Measurements from ENCODE around the gene SPOCK1.

SPOCK1 gene

DNA sequence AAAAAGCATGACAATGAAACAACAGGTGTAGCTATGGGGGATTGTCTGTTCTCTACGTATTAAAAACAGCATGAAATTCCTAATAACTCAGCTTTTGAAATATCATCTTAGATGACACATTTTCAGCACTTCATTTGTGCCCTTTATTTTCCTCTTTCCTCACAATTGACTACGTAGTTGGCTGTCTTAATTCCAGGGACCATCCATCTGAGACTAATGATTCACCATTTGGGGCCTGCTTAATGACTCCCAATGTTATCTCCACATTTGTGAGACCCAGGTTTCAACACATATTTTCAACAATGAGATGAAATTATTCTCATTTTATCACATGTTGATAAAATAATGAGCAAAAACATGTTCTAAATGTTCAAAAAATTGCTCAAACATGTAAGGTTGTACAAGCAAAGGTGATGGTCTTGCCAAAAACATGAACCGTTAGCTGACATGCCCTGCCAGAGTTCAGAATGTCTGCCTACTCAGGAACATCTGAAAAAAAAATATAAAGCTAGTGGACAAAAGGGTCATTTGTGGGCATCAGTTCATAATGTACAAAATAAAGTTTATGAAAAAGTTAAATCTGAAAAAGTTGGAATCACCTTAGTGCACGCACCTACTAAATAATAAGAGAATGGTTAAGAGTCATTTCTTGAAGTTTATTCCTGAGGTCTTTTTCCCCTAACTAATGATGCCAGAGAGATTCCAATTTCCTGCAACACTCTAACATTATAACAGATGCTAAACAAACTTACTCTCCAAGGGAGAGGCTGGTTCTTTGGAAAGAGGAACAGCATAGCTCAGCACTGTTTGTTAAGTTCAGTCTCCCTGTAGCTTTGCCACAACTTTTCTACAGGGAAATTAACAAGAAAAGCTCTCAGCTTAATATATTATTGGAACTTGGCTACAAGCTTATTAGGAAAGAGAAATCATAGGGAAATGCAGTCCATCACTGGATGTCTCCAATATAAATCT is 275.5 kb downstream of the SPOCK1 start:
- H3K4me1 ChIP-seq (ENCODE audit: control insufficient read depth, insufficient read depth, low read length) = peaks cover 4% of the 10 kb centered on the region
- no peaks in the 10 kb centered on the region for H3K36me3 ChIP-seq (ENCODE audit: insufficient read depth, low read length)

DNA sequence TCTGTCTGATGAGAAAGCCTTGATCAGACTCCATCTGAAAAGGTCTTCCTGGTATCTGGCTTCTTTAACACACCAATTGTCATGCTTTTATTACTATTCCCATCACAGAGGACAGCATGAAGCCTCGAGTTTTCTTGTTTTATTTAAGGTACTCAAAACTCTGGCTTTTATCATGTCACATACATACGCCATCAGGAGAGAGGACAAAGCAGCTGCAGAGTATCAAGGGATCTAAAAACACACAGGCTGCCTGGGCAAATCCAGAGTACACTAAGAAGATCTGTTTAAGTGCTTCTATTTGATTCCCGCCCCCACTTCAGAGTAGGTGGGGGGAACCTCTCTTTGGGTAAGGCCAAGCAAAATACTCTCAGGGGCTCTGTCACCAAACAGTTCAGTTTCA is 277.2 kb downstream of the SPOCK1 start:
- H3K9ac ChIP-seq (ENCODE audit: low read depth, low read length) = no peak overlapping the region
- H3K4me1 ChIP-seq (ENCODE audit: control insufficient read depth, insufficient read depth, low read length) = peaks cover 9% of the 10 kb centered on the region
- no peaks in the 10 kb centered on the region for H3K27me3 ChIP-seq (ENCODE audit: control insufficient read depth, insufficient read depth, low read length)
- H3K36me3 ChIP-seq (ENCODE audit: insufficient read depth, low read length) = no peaks in the 10 kb centered on the region
- no peak overlapping the region for H3K4me2 ChIP-seq (ENCODE audit: low read length)
- no peaks in the 10 kb centered on the region for H3K9me3 ChIP-seq (replicated peaks; ENCODE audit: low read length)
- no peak overlapping the region for H3K4me3 ChIP-seq (ENCODE audit: low read length)

More for the DNA sequence above, 275.5 kb downstream of the SPOCK1 start:
- H3K27me3 ChIP-seq (ENCODE audit: control insufficient read depth, insufficient read depth, low read length) = no peaks in the 10 kb centered on the region
- no peak overlapping the region for H3K9ac ChIP-seq (ENCODE audit: low read depth, low read length)
- H3K4me3 ChIP-seq (ENCODE audit: low read length) = no peak overlapping the region
- H3K9me3 ChIP-seq (replicated peaks; ENCODE audit: low read length) = no peaks in the 10 kb centered on the region
- H3K4me2 ChIP-seq (ENCODE audit: low read length) = no peak overlapping the region

GRCh38 chr5:137220523-137220927 is 278.6 kb downstream of the SPOCK1 start:
- Histone ChIP-seq H3K4me2 (ENCODE audit: low read length) (no peak overlapping the region), H3K27me3 (ENCODE audit: control insufficient read depth, insufficient read depth, low read length) (no peaks in the 10 kb centered on the region), H3K4me1 (ENCODE audit: control insufficient read depth, insufficient read depth, low read length) (peaks cover 11% of the 10 kb centered on the region), H3K36me3 (ENCODE audit: insufficient read depth, low read length) (no peaks in the 10 kb centered on the region), H3K9ac (ENCODE audit: low read depth, low read length) (no peak overlapping the region), H3K9me3 (replicated peaks; ENCODE audit: low read length) (no peaks in the 10 kb centered on the region), H3K4me3 (ENCODE audit: low read length) (no peak overlapping the region)

- no peak overlapping the region for H3K4me2 ChIP-seq (ENCODE audit: low read length)
- H3K4me1 ChIP-seq (ENCODE audit: control insufficient read depth, insufficient read depth, low read length) = peaks cover 24% of the 10 kb centered on the region
- no peaks in the 10 kb centered on the region for H3K36me3 ChIP-seq (ENCODE audit: insufficient read depth, low read length)
- no peaks in the 10 kb centered on the region for H3K27me3 ChIP-seq (ENCODE audit: control insufficient read depth, insufficient read depth, low read length)
- H3K9me3 ChIP-seq (replicated peaks; ENCODE audit: low read length) = no peaks in the 10 kb centered on the region
- H3K9ac ChIP-seq (ENCODE audit: low read depth, low read length) = no peak overlapping the region
- no peak overlapping the region for H3K4me3 ChIP-seq (ENCODE audit: low read length)
Measured at GRCh38 chr5:137218896-137219295, 280.2 kb downstream of the SPOCK1 start.

DNA sequence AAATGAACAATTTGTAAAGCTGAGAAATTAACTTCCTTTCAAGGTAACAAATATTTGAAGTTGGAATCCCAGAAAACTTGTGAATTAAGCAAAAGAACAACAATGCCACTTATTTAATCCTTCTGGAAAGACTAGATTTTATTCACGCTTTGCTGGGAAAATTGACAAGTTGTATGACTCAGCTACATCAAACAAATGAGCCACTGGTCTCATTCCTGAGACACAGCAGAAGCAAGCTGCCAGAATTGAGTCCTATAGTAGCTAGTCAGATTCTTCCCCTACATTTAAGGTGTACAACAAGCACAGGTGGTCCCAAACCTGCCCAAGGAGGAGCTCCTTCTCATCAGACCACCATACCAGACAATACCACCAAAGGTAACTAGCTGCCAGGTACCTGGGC is 280.7 kb downstream of the SPOCK1 start:
- Histone ChIP-seq H3K4me1 (ENCODE audit: control insufficient read depth, insufficient read depth, low read length) (peaks cover 24% of the 10 kb centered on the region), H3K9ac (ENCODE audit: low read depth, low read length) (no peak overlapping the region)

GRCh38 chr5:137217599-137218200 is 281.4 kb downstream of the SPOCK1 start:
- H3K36me3 ChIP-seq (ENCODE audit: insufficient read depth, low read length) = no peaks in the 10 kb centered on the region
- no peaks in the 10 kb centered on the region for H3K27me3 ChIP-seq (ENCODE audit: control insufficient read depth, insufficient read depth, low read length)
- no peak overlapping the region for H3K4me2 ChIP-seq (ENCODE audit: low read length)
- H3K4me1 ChIP-seq (ENCODE audit: control insufficient read depth, insufficient read depth, low read length) = peaks cover 24% of the 10 kb centered on the region
- no peaks in the 10 kb centered on the region for H3K9me3 ChIP-seq (replicated peaks; ENCODE audit: low read length)
- H3K4me3 ChIP-seq (ENCODE audit: low read length) = no peak overlapping the region
- H3K9ac ChIP-seq (ENCODE audit: low read depth, low read length) = no peak overlapping the region

More for the DNA sequence above, 280.7 kb downstream of the SPOCK1 start:
- Histone ChIP-seq H3K9me3 (replicated peaks; ENCODE audit: low read length) (no peaks in the 10 kb centered on the region), H3K4me3 (ENCODE audit: low read length) (no peak overlapping the region), H3K36me3 (ENCODE audit: insufficient read depth, low read length) (no peaks in the 10 kb centered on the region), H3K4me2 (ENCODE audit: low read length) (no peak overlapping the region), H3K27me3 (ENCODE audit: control insufficient read depth, insufficient read depth, low read length) (no peaks in the 10 kb centered on the region)

DNA sequence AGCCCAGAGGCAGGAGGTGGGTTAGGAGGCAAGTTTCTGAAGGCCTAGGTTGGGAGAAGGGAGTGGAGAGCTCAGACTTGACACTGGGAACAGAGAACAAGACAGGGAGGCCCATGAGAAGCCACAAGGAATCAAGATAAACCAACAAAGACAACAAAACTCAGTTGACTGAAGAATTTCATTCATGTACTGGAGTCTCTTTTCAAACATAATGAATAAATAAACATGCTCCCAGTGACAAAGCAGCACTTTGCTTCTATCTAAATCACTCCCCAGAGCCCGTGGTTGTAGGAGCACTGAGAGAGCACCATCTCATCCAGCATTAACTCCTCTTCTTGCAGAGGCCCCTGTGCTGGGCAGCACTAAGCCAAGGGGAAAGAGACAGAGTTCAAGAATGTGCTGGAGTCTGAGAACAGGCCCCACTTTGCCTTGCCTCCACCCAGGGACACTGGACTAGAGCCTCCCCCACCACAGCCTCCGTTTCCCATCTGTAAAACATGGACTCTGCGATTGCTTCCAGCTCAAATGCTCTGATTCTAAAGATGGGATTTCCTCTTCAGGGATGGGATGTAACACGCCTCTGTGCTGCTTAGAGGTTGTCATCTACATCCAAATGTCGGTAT is 282.0 kb downstream of the SPOCK1 start:
- H3K27me3 ChIP-seq (ENCODE audit: control insufficient read depth, insufficient read depth, low read length) = no peaks in the 10 kb centered on the region
- H3K4me3 ChIP-seq (ENCODE audit: low read length) = no peak overlapping the region
- no peak overlapping the region for H3K4me2 ChIP-seq (ENCODE audit: low read length)
- no peaks in the 10 kb centered on the region for H3K36me3 ChIP-seq (ENCODE audit: insufficient read depth, low read length)
- peaks cover 24% of the 10 kb centered on the region for H3K4me1 ChIP-seq (ENCODE audit: control insufficient read depth, insufficient read depth, low read length)
- H3K9me3 ChIP-seq (replicated peaks; ENCODE audit: low read length) = no peaks in the 10 kb centered on the region
- no peak overlapping the region for H3K9ac ChIP-seq (ENCODE audit: low read depth, low read length)

GRCh38 chr5:137215780-137216179 is 283.3 kb downstream of the SPOCK1 start:
- no peaks in the 10 kb centered on the region for H3K36me3 ChIP-seq (ENCODE audit: insufficient read depth, low read length)
- no peaks in the 10 kb centered on the region for H3K27me3 ChIP-seq (ENCODE audit: control insufficient read depth, insufficient read depth, low read length)
- no peak overlapping the region for H3K9ac ChIP-seq (ENCODE audit: low read depth, low read length)
- H3K4me1 ChIP-seq (ENCODE audit: control insufficient read depth, insufficient read depth, low read length) = peaks cover 24% of the 10 kb centered on the region
- H3K4me2 ChIP-seq (ENCODE audit: low read length) = no peak overlapping the region
- H3K4me3 ChIP-seq (ENCODE audit: low read length) = no peak overlapping the region
- H3K9me3 ChIP-seq (replicated peaks; ENCODE audit: low read length) = no peaks in the 10 kb centered on the region

DNA sequence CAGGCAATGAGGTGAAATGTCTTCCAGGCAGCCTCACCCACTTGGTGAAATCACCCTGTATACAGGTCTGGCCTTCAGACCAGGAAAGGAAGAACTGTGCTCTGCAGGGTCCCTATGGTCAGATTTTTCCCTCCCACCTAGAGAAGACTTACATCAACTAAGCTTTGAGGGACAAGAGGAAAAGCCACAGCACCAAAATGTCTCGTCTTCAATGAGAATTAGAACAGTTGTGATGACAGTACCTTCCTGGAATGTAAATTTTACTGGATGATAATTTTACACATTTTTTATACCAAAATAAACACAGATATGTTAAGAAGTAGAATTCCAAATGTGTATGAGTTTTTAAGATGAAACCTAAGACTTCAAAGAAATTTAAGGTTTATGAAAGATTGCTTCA is 283.9 kb downstream of the SPOCK1 start:
- Histone ChIP-seq H3K27me3 (ENCODE audit: control insufficient read depth, insufficient read depth, low read length) (no peaks in the 10 kb centered on the region), H3K36me3 (ENCODE audit: insufficient read depth, low read length) (no peaks in the 10 kb centered on the region), H3K4me3 (ENCODE audit: low read length) (no peak overlapping the region), H3K9ac (ENCODE audit: low read depth, low read length) (no peak overlapping the region), H3K4me1 (ENCODE audit: control insufficient read depth, insufficient read depth, low read length) (peaks cover 24% of the 10 kb centered on the region), H3K9me3 (replicated peaks; ENCODE audit: low read length) (no peaks in the 10 kb centered on the region), H3K4me2 (ENCODE audit: low read length) (no peak overlapping the region)

- Histone ChIP-seq H3K4me2 (ENCODE audit: low read length) (no peak overlapping the region), H3K4me1 (ENCODE audit: control insufficient read depth, insufficient read depth, low read length) (peaks cover 27% of the 10 kb centered on the region), H3K27me3 (ENCODE audit: control insufficient read depth, insufficient read depth, low read length) (no peaks in the 10 kb centered on the region), H3K4me3 (ENCODE audit: low read length) (no peak overlapping the region), H3K36me3 (ENCODE audit: insufficient read depth, low read length) (no peaks in the 10 kb centered on the region), H3K9ac (ENCODE audit: low read depth, low read length) (no peak overlapping the region), H3K9me3 (replicated peaks; ENCODE audit: low read length) (no peaks in the 10 kb centered on the region)
Measured at GRCh38 chr5:137214446-137215189, 284.5 kb downstream of the SPOCK1 start.

GRCh38 chr5:137212471-137212870 is 286.7 kb downstream of the SPOCK1 start:
- no peaks in the 10 kb centered on the region for H3K9me3 ChIP-seq (replicated peaks; ENCODE audit: low read length)
- no peaks in the 10 kb centered on the region for H3K36me3 ChIP-seq (ENCODE audit: insufficient read depth, low read length)
- no peak overlapping the region for H3K4me3 ChIP-seq (ENCODE audit: low read length)
- H3K4me1 ChIP-seq (ENCODE audit: control insufficient read depth, insufficient read depth, low read length) = peaks cover 24% of the 10 kb centered on the region
- H3K9ac ChIP-seq (ENCODE audit: low read depth, low read length) = no peak overlapping the region
- no peak overlapping the region for H3K4me2 ChIP-seq (ENCODE audit: low read length)
- H3K27me3 ChIP-seq (ENCODE audit: control insufficient read depth, insufficient read depth, low read length) = no peaks in the 10 kb centered on the region
